Psoas muscle (tissue), 8 donors: ENCODE data around the gene GNB3. TPM values are rescaled to one million over a fixed set of nuclear protein-coding genes. Genes with fewer than 3 reads are reported as not detected.
A peak's percentile ranks its signal among the peaks of the same experiment; 100 is the strongest.

Experiments used
- ATAC-seq, 4 donors: fragments of 200-7000 bp; cut with Tn5 transposase; one replicate each; pipeline ENCODE4 v1.9.1; 2020; ENCODE audit warnings: moderate library complexity in 3 of 4, mild to moderate bottlenecking in 2 of 4
- DNase-seq, 2 donors: peaks; one replicate each; pipeline ENCODE4 v3.0.0-alpha.2; 2020
- H3K27ac ChIP-seq: fragments of 200-600 bp; one replicate; pipeline ENCODE4 v1.8.0; 2022
- H3K27me3 ChIP-seq, 3 donors: fragments of 200-600 bp in 1 of 3; one replicate each; pipeline versions ENCODE4 v1.6.1 to v1.8.0; 2013 to 2022; ENCODE audit warnings: low read length in 2 of 3, mild to moderate bottlenecking in 2 of 3, moderate library complexity in 1 of 3; ENCODE audit not compliant: insufficient read depth in 3 of 3
- H3K36me3 ChIP-seq, 2 donors: fragments of 200-600 bp in 1 of 2; one replicate each; pipeline versions ENCODE4 v1.6.1 to v1.8.0; 2013 to 2022; ENCODE audit warnings: low read depth in 1 of 2, mild to moderate bottlenecking in 1 of 2, moderate library complexity in 1 of 2; ENCODE audit not compliant: insufficient read depth in 1 of 2
- H3K4me1 ChIP-seq: fragments of 200-600 bp; one replicate; pipeline ENCODE4 v1.8.0; 2022
- H3K4me3 ChIP-seq: fragments of 200-600 bp; one replicate; pipeline ENCODE4 v1.8.0; 2022; ENCODE audit warnings: mild to moderate bottlenecking
- H3K9me3 ChIP-seq: fragments of 200-600 bp; one replicate; pipeline ENCODE4 v1.8.0; 2022
- CTCF ChIP-seq: fragments of 200-600 bp; IDR thresholded peaks from one replicate; pipeline ENCODE4 v1.8.0; 2022; ENCODE audit warnings: antibody characterized with exemption
- WGBS, 3 donors: extraction: QIAGEN DNeasy Blood & Tissue Kit; methylation state at CpG; one replicate each; pipeline versions ENCODE4 v1.1.6 to v1.1.7; 2013; 5-methylcytosine and 5-hydroxymethylcytosine counted together
- intact Hi-C, 2 donors: fragments of 100-400 bp; cut with DNase I; formaldehyde crosslinking; loops; one replicate each; pipeline versions ENCODE4 v1.11.0 to v1.14.2; 2022
- polyA plus RNA-seq, 3 donors: library from polyadenylated mRNA; stranded (reverse); fragments of 200-250 nt; gene quantifications; one replicate each; pipeline ENCODE4 v1.2.3, GENCODE V29; 2013
- total RNA-seq, 4 donors: library from RNA; stranded (reverse); fragmentation: NEBNext Ultra II Directional in 2 of 4; extraction: Animal tissue kit (Norgen Biotek cat#: 25700) in 2 of 4; gene quantifications; one replicate each; pipeline versions ENCODE4 v1.2.1 to v1.2.4, GENCODE V29; 2021 to 2023
- donor health status: healthy with polysubstance abuse.
- donor health status: DM: no; HTN: no; CAD: no; lungs with moderate emphysema.
- donor health status: Bipolar disorder and iron deficiency.
- donor health status: healthy.
- donor health status: DM: yes; HTN: yes; CAD: no.
- donor health status: DM: no; HTN: no; CAD: no.
- donor health status: DM: no; HTN: no; CAD: no.
- donor health status: DM: yes; HTN: yes; CAD: no.

Gene GNB3
- total and polyA plus RNA-seq, 7 donors: 0.13 to 0.69 (median 0.30) TPM

GRCh38 chr12:6833189-6833890 is 7.4 kb upstream of the GNB3 start:
- Histone ChIP-seq H3K27ac (no peak overlapping the region), H3K36me3 (peaks cover 0 to 2% of the 10 kb centered on the region in 2 donors), H3K4me3 (no peak overlapping the region), H3K27me3 (peaks cover 0 to 14% (median 6%) of the 10 kb centered on the region in 3 donors), H3K4me1 (no peaks in the 10 kb centered on the region), H3K9me3 (no peaks in the 10 kb centered on the region)
- peak in 1 of 2 donors; percentile 13 for DNase-seq
- 68 to 78% (median 68%) methylated on average over 6 of the region's 6 CpGs for WGBS, 3 donors
- no peak for TF ChIP-seq CTCF
- intact Hi-C loops: no loop called here
- ATAC-seq: peak in 2 of 4 donors; percentile 25 to 46

- no peaks in the 10 kb centered on the region for H3K9me3 ChIP-seq
- no peak overlapping the region for H3K27ac ChIP-seq
- no peak for TF ChIP-seq CTCF
- 77 to 84% (median 81%) methylated on average over 1 of the region's 1 CpG for WGBS, 3 donors
- ATAC-seq: no peak
- no peak for DNase-seq
- H3K36me3 ChIP-seq: peaks cover 0 to 2% of the 10 kb centered on the region in 2 donors
- peaks cover 0 to 5% (median under 1%) of the 10 kb centered on the region in 3 donors for H3K27me3 ChIP-seq
- H3K4me1 ChIP-seq: no peaks in the 10 kb centered on the region
- intact Hi-C loops: no loop called here
- no peak overlapping the region for H3K4me3 ChIP-seq
Observed at GRCh38 chr12:6834254-6834653, 6.5 kb upstream of the GNB3 start.

GRCh38 chr12:6834873-6835272 is 5.9 kb upstream of the GNB3 start:
- 84 to 90% (median 88%) methylated on average over 5 of the region's 5 CpGs for WGBS, 3 donors
- H3K27me3 ChIP-seq: no peaks in the 10 kb centered on the region
- ATAC-seq (no peak), DNase-seq (no peak)
- no peaks in the 10 kb centered on the region for H3K4me1 ChIP-seq
- no peak overlapping the region for H3K27ac ChIP-seq
- peaks cover 0 to 2% of the 10 kb centered on the region in 2 donors for H3K36me3 ChIP-seq
- no peak overlapping the region for H3K4me3 ChIP-seq
- intact Hi-C loops: no loop called here
- no peaks in the 10 kb centered on the region for H3K9me3 ChIP-seq
- TF ChIP-seq CTCF: no peak

- Histone ChIP-seq H3K4me3 (no peak overlapping the region), H3K27me3 (no peaks in the 10 kb centered on the region), H3K36me3 (peaks cover 0 to 2% of the 10 kb centered on the region in 2 donors), H3K27ac (no peak overlapping the region), H3K4me1 (no peaks in the 10 kb centered on the region), H3K9me3 (no peaks in the 10 kb centered on the region)
- intact Hi-C loops: no loop called here
- ATAC-seq (no peak), DNase-seq (peak in 1 of 2 donors; percentile 36)
- no peak for TF ChIP-seq CTCF
- WGBS, 3 donors: 90 to 98% (median 95%) methylated on average over 16 of the region's 16 CpGs
Observed at GRCh38 chr12:6836851-6837250, 3.9 kb upstream of the GNB3 start.
